ENCODE data around the gene MSRB3. TPM values are rescaled to one million over a fixed set of nuclear protein-coding genes. Genes with fewer than 3 reads are reported as not detected.

Gene MSRB3
- total and polyA plus RNA-seq, 9 donors, result 14.9 to 58.8 (median 27.1) TPM

DNA sequence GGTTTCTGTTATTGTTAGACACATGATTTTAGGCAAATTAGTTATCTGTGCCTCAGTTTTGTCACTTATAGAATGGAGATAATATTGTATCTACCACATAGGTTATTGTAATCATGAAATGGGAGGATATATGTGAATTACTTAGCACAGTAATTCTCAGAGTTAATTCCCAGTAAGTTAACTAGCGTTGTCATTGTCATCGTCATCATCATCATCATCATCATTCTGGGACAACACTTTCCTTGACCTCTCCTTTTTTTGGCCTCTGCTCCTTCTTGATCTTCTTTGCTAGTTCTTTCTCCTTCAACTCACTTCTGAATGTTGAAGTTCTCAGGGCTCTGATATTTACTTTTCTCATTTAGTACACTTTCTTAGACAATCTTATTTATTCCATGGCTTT, 13.8 kb downstream of the MSRB3 start:
- intact Hi-C loops (cut with DNase I), result no loop called here

DNA sequence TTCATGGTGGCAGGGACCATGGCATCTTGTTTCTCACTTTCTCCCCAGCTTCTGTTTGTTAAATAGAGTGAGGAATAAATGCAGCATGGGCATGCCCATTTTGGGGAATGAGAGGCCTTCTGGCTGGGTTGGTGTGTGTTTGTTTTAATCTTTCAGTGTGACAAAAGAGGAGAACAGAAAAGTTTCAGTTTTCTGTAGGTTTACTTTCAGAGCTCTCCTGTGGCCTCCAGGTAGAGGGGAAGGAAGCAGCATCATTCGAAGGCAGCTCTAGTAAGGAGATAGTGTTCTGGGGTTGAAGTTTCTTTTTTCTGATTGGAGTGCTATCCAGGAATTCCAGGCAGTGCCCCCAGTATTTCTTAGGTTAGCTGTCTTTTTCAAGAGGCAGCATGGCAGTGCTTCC, 15.3 kb downstream of the MSRB3 start:
- 93 to 100% (median 96%) methylated on average over 1 of the region's 1 CpG for WGBS, 3 donors
- H3K36me3 ChIP-seq, result no peaks in the 10 kb centered on the region
- no peak overlapping the region for H3K4me3 ChIP-seq
- DNase-seq, result no peak
- H3K27ac ChIP-seq, result no peak overlapping the region
- no peaks in the 10 kb centered on the region for H3K4me1 ChIP-seq (ENCODE audit: insufficient read depth)
- intact Hi-C loops (cut with DNase I), result no loop called here
- H3K9me3 ChIP-seq, result no peaks in the 10 kb centered on the region
- H3K27me3 ChIP-seq, result no peaks in the 10 kb centered on the region
- TF ChIP-seq, protein P1, sequence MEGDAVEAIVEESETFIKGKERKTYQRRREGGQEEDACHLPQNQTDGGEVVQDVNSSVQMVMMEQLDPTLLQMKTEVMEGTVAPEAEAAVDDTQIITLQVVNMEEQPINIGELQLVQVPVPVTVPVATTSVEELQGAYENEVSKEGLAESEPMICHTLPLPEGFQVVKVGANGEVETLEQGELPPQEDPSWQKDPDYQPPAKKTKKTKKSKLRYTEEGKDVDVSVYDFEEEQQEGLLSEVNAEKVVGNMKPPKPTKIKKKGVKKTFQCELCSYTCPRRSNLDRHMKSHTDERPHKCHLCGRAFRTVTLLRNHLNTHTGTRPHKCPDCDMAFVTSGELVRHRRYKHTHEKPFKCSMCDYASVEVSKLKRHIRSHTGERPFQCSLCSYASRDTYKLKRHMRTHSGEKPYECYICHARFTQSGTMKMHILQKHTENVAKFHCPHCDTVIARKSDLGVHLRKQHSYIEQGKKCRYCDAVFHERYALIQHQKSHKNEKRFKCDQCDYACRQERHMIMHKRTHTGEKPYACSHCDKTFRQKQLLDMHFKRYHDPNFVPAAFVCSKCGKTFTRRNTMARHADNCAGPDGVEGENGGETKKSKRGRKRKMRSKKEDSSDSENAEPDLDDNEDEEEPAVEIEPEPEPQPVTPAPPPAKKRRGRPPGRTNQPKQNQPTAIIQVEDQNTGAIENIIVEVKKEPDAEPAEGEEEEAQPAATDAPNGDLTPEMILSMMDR (IDR thresholded peaks at IDR 0.05), result no peak
- TF ChIP-seq POLR2A (IDR thresholded peaks at IDR 0.05) (no peak), EP300 (IDR thresholded peaks at IDR 0.05) (no peak)

More for the DNA sequence above, 13.8 kb downstream of the MSRB3 start:
- Histone ChIP-seq H3K4me1 (ENCODE audit: insufficient read depth) (no peaks in the 10 kb centered on the region), H3K9me3 (no peaks in the 10 kb centered on the region), H3K27me3 (no peaks in the 10 kb centered on the region), H3K36me3 (no peaks in the 10 kb centered on the region), H3K27ac (no peak overlapping the region), H3K4me3 (no peak overlapping the region)
- TF ChIP-seq, protein P1 (IDR thresholded peaks at IDR 0.05), result no peak
- TF ChIP-seq POLR2A (IDR thresholded peaks at IDR 0.05) (no peak), EP300 (IDR thresholded peaks at IDR 0.05) (no peak)
- 96 to 100% (median 97%) methylated on average over 2 of the region's 2 CpGs for WGBS, 3 donors
- DNase-seq, result no peak

DNA sequence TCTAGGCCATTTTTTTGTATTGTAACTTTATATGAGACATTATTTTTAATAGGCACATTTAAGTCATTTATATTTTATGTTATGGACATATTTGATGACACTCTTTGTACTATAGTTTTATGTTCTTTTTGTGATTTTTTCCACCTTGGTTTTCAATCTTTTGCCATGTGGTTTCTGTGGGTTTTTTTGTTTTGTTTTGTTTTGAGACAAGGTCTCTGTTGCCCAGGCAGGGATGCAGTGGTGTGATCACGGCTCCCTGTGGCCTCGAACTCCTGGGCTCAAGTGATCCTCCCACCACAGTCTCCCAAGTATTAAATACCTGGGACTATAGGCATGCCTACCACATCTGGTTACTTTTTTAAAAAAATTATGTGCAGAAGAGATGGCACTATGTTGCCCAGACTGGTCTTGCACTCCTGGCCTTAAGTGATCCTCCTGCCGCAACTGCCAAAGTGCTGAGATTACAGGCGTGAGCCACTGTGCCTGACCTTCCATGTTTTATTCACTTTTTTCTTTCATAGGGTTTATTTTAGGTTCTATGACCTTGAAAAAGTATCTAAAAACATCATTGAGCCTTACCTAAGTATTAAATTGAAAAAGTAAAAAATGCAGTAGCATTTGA, 16.3 kb downstream of the MSRB3 start:
- WGBS, 3 donors, result 71 to 79% (median 78%) methylated on average over 4 of the region's 4 CpGs
- DNase-seq, result no peak
- no peaks in the 10 kb centered on the region for H3K9me3 ChIP-seq
- no peak overlapping the region for H3K27ac ChIP-seq
- H3K4me3 ChIP-seq, result no peak overlapping the region
- intact Hi-C loops (cut with DNase I), result no loop called here
- TF ChIP-seq EP300 (IDR thresholded peaks at IDR 0.05) (no peak), POLR2A (IDR thresholded peaks at IDR 0.05) (no peak)
- TF ChIP-seq, protein P1 (IDR thresholded peaks at IDR 0.05), result no peak
- no peaks in the 10 kb centered on the region for H3K36me3 ChIP-seq
- H3K27me3 ChIP-seq, result no peaks in the 10 kb centered on the region
- H3K4me1 ChIP-seq (ENCODE audit: insufficient read depth), result no peaks in the 10 kb centered on the region

GRCh38 chr12:65296508-65297265, 18.2 kb downstream of the MSRB3 start:
- no peak for DNase-seq
- no peaks in the 10 kb centered on the region for H3K9me3 ChIP-seq
- peaks cover 3% of the 10 kb centered on the region for H3K4me1 ChIP-seq (ENCODE audit: insufficient read depth)
- no peaks in the 10 kb centered on the region for H3K36me3 ChIP-seq
- H3K27me3 ChIP-seq, result no peaks in the 10 kb centered on the region
- TF ChIP-seq POLR2A (IDR thresholded peaks at IDR 0.05), result no peak
- TF ChIP-seq, protein P1 (IDR thresholded peaks at IDR 0.05), result no peak
- TF ChIP-seq EP300 (IDR thresholded peaks at IDR 0.05), result no peak
- intact Hi-C loops (cut with DNase I), result no loop called here
- no peak overlapping the region for H3K27ac ChIP-seq
- H3K4me3 ChIP-seq, result no peak overlapping the region
- 81 to 97% (median 87%) methylated on average over 1 of the region's 1 CpG for WGBS, 3 donors

Data from ovary (tissue), 9 donors.